Measurements from ENCODE around the gene SPATC1L.
"Not testable (repeated sequence)": the region's sequence is repeated elsewhere in the genome, so short reads cannot be mapped to it uniquely, and the experiment has no call there.

SPATC1L gene

DNA sequence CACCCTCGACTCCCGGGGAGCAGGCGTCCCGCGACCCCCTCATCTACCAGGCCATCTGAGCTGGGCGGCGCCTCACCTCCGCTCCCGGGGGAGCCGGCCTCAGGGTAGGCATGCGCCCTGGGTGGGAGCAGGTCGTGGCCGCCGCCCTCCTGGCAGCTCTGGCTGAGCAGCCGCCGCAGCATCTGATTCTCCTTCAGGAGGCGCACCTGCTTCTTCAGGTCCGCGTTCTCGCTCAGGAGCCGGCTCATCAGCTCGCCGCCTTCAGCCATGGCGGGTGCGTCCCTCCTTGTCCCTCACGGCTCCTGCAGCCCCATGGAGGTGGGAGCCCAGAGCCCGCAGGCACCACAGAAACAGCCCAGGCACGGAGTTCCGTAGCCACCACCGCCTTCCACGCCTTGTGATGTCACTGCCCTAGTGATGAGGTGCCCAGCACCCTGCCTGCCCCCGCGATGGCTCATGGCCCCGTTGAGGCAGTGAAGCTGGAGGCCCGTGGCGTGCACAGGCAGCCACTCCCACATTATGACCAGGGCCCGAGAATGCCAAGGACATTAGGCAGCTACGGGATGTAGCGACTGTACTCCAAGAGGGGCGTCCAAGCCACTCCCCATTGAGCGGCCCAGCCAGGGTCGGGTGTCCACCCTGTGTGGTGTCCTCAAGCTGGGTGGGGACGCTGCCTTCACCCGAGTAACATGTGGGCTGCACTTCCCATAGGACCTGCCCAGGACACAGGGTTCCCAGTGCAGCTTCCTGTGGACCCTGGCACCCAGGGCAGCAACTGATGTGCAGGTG, 1.5 kb downstream of the SPATC1L start:
- DNase-seq: no peak

DNA sequence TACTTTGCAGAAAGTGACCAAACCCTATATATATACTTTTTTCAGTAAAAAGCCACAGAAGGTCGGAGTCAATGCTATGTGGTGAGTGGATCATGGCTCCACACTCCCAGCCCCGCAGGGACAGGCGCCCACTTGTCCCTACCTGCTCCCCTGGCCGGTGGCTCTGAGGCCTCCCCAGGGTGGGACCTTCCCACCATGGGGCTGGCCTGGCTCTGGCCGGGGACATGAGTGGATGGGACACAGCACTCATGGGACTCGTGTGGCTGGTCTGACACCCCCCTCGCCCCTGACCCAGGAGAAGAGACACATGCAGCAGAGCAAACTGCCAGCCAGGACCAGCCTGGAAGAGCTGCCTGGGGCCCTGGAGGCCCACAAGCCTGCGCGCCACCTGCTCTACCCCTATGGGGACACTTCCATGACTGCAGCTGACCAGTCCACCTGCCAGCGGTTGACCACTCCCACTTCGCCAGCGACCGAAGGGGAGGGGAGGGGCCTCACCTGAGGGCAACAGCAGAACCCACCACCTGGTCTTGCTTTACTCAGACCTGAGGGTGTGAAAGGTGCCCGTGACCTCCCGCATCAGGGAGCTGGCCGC, 2.2 kb downstream of the SPATC1L start:
- no peak for DNase-seq

DNA sequence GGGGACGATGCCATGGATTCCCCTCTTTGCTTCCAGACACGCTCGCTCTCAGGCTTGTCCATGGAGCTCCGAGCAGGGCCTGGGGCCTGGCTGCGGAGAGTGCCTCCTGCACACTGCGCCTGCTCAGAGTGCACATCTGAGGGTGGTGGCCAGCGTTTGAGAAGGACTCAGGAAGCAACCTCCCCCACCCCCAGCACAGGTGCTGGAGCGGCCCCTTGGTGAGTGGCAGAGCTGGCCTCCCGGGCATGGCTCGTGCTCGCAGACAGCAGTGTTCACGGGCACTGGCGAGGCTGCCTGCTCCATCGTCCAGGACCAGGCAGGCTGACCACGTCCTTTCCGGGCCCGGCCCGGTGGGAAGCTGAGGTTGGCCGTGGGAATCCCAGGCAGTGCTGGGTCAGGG, 2.8 kb downstream of the SPATC1L start:
- DNase-seq: no peak

DNA sequence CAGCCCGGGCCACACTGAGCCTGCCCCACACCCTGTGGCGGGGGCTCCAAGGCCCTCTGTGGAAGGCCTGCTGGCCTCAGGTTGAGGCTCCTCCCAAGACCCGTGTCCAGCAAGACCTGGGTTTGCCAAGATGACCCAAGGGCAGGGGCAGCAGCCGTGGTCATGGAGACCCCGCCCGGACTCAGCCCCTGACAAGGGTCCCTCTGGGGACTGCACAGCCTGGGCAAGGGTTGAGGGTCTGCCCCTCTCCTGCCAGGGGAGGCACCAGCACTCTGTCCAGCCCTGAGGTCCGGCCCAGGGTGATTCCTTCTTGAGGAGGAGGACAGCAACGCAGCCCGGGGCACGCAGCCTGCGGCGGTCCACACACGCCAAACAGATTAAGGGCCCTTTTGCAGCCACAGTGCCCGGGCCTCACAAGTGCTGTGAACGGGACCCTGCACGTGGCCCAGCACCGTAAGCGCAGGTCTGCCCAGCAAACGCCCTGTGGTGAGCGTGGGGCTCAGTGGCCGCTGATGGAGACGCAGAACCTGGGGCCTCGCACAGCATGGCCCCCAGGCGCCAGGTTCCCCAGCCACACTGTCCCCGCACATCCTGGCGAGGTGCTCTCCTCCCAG, 3.4 kb downstream of the SPATC1L start:
- no peak for DNase-seq

DNA sequence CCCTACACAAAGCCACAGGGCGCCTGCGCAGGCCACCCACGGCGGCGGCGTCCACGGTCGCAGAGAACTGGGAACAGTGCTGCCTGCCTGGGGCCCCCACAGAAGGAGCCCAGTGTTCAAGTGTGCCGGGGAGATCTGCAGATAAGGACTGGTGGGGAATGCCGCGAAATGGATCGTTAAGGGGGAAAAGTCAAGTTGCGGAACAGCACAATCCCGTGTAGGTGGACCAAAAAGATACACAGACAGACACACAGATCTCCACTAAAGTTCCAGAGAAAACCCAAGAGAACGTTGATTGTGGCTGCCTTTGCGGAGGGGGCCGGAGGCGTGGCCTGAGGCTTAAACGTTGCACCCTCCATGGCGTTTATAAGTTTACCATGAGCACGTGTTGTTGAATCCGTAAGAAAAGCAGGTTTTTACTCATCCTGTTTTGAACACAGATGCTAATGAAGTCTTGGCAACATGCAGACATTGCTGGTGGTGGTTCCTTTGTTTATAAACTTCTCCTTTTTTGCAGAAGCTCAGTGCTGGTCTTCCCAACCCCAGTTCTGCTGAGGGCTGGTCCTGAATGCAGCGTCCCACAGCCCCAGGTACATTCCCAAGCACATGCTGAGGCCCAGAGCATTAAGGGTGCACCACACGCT, 4.1 kb downstream of the SPATC1L start:
- DNase-seq: no peak

DNA sequence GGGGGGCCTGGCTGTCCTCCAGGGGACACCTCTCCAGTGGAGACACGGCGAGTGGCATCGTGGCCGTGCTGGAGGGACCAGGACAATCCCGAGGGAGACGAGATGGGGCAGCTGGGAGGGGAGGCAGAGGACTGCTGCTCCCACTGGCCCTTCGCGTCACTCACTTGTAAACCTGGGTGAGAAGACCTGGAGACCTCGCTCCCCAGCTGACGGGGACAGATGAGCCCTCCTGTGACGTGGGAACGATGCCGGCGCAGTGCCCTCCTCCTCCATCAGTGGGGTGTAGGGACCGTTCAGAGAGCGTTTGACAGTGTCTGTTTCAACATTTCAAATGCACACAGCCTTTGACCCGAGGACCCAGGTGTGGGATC, 4.6 kb downstream of the SPATC1L start:
- no peak for DNase-seq

DNA sequence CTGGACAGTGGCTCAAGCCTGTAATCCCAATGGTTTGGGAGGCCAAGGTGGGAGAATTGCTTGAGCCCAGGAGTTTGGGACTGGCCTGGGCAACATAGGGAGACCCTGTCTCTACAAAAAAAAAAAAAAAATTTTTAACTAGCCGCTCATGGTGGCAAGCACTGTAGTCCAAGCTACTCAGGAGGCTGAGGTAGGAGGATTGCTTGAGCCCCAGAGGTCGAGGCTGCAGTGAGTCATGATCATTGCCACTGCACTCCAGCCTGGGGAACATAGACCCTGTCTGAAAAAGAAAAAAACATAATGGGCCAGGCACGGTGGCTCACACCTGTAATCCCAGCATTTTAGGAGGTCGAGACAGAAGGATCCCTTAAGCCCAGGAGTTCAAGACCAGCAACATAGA, 5.3 kb downstream of the SPATC1L start:
- no peak for DNase-seq

DNA sequence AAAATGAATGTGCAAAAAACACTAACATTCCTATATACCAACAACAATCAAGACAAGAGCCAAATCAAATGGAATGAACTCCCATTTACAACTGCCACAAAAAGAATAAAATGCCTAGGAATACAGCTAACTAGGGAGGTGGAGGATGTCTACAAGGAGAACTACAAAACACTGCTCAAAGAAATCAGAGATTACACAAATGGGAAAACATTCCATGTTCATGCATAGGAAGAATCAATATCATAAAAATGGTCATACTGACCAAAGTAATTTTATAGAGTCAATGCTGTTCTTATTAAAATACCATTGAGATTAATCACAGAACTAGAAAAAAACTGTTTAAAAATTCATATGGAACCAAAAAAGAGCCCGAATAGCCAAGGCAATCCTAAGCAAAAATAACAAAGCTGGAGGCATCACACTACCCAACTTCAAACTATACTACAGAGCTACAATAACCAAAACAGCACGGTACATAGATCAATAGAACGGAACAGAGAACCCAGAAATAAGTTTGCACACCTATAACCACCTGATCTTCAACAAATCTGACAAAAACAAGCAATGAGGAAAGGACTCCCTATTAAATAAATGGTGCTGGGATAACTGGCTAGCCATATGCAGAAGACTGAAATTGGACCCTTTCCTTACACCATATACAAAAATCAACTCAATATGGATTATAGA, 7.7 kb downstream of the SPATC1L start:
- not testable (repeated sequence) for DNase-seq

DNA sequence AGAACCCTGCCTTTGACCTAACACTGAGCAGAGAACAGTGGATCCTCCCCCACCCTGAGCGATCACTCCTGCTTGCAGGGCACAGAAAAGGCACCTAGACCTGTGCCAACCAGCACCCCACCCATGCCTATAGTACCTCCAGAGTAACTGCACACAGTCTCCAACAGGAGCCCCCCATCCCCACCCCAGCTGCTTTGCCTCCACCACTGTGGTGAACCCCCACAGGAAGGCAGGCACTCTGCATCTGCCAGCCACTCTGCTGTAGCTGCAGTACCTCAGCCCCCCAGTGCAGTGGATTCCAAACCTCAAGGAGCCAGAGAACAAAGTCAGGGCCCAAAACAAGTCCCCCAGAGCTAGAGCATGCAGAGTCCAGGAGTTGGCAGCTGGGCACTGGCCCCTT, 10.7 kb downstream of the SPATC1L start:
- DNase-seq: no peak

DNA sequence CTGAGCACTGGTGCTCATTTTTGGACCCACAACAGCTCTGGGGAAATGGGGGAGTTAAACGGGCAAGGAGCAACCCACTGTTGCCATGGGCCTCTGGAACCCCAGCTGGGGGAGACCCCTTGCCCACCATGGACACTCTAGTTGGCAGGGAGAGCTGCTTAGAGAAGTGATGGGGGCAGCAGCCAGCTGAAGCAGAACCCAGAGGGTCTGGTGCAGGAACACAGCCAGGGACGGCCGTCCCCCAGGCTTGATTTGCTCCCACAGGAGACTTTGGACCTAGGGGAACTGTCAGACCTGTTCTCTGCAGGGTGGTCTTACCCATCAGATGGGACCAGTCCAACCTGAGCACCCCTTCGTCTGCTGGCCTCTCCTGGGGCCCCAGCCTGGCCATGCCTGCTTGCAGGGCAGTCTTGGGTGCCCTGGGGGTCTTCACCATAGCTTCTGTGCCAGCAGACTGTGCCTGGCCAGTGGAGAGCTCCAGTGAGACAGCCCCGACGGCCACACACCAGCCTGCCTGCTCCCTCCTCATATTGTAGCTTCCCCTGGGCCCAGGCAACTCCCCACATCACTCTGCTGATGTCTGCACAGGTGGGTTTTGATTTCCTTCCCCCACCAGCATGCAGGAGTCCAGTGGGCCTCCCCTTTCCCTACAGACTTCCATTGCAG, 11.3 kb downstream of the SPATC1L start:
- no peak for DNase-seq

DNA sequence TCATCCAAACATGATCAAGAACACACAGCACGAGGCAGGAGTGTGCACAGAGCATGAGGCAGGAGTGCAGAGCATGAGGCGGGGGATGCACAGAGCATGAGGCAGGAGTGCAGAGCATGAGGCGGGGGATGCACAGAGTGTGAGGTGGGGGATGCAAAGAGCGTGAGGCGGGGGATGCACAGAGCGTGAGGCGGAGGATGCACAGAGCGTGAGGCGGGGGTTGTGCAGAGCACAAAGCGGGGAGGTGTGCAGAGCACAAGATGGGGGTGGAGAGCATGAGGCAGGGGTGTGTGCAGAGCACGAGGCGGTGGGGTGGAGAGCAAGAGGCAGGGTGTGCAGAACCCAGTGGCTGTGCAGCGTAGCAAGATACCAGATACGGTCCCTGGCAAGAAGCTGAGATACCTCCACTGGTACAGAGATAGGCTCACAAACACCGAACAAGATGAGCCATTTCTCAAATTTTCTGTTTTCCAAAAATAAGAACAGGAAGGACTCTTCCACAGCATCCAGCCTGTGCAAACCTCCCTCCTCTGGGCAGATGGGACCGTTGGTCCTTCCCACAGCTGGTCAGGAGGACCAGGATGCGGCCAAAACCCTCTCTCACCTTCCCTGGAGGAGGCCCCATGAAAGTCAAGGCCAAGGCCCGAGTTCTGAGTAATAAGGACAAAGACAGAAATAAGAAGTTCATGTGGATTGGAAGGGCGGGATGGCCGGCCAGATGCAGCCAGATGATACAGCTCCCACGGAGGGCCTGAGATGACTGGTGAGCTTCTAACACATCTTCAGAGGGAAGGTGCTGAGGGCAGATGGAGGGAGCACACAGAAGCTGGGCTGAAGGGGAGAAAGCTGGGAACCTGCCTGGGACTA, 12.0 kb downstream of the SPATC1L start:
- DNase-seq: no peak

DNA sequence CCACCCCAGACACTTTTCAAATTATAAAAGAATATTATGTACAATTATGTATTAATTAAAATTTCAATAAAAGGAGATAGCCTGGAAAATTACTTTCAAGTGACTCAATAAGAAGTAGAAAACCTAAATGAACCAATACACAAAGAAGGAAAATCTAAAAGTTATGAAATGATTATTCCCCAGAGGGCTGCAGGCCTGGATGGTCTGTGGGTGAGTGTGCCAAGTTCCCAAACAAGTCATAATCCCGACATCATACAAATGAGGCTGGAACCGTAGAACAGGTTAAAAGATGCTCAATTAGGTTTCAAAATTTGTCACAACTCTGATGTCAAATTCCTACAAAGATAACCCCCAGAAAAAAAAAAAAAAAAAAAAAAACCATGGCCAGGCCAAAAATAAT, 12.7 kb downstream of the SPATC1L start:
- no peak for DNase-seq

DNA sequence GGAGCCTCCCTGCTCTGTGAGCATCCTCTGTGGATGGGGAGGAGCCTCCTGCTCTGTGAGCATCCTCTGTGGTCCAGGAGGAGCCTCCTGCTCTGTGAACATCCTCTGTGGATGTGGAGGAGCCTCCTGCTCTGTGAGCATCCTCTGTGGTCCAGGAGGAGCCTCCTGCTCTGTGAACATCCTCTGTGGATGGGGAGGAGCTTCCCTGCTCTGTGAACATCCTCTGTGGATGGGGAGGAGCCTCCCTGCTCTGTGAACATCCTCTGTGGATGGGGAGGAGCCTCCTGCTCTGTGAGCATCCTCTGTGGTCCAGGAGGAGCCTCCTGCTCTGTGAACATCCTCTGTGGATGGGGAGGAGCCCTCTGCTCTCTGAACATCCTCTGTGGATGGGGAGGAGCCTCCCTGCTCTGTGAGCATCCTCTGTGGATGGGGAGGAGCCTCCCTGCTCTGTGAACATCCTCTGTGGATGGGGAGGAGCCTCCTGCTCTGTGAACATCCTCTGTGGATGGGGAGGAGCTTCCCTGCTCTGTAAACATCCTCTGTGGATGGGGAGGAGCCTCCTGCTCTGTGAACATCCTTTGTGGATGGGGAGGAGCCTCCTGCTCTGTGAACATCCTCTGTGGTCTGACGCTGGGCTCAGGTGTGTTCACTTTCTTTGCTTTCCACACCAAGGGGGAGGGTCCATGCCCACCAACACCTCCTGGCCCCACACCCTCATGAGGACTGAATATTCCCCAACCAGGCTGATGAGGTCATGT, 13.6 kb downstream of the SPATC1L start:
- not testable (repeated sequence) for DNase-seq

DNA sequence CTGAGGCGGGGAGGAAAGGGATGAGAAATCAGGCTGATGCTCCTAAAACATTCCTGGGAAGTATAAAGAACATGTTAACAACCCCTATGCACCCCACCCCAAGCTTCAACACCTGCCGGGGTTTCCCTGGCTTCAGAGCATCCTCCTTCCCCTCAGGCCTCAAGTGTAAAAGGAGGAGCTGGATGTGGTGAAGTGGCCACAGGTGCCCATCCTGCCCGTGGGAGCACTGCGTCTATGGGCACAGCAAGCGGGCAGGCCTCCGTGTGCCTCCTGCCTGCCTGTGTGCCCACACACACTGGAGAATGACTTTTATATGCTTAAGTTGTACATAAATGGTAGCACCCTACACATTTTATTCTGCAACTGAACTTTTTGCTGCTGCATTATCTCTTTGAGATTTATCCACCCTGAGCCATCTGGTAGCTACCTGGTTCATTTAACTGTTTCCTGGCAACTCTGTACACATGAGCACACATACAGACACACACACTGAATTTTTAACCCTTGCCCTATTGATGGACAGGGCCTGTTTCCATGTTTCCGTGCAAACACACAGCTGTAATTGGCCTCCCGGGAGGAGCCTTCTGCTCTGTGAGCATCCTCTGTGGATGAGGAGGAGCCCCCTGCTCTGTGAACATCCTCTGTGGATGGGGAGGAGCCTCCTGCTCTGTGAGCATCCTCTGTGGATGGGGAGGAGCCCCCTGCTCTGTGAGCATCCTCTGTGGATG, 15.4 kb downstream of the SPATC1L start:
- no peak for DNase-seq

DNA sequence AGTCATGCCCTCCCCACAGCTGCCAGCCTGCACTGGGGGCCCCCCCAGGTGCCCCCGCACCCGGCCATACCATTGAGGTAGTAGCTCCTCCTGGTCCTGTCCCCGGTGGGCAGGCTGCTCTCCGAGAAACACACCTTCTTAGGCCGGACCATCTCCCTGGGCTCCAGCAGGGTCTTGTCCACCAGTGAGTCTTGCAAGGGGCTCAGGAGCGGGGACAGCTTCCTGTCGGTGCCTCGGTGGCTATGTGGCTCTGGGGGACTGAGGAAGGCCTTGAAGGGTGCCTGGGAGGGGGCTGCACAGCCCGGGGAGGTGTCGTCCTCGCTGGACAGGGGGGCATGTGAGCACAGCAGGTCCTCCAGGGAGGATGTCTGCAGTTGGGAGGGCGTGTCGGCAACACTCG, 16.0 kb downstream of the SPATC1L start:
- DNase-seq: no peak

DNA sequence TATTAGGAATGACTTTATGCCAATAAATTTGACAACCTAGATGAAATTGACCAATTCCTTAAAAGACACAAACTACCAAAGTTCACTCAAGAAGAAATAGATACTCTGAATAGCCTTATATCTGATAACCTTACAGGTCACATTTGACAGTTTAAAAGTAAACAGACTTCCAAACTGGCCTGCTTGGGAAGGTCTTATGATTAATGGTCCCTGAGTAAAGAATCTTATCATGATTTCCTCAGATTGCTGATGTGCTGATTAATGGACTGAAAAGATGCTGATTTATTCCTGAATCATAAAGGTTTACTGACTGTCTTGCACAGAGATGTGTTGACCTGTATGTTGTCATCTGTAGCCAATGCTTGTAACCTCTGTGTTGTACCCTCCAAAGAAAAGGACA, 19.2 kb downstream of the SPATC1L start:
- DNase-seq: no peak

DNA sequence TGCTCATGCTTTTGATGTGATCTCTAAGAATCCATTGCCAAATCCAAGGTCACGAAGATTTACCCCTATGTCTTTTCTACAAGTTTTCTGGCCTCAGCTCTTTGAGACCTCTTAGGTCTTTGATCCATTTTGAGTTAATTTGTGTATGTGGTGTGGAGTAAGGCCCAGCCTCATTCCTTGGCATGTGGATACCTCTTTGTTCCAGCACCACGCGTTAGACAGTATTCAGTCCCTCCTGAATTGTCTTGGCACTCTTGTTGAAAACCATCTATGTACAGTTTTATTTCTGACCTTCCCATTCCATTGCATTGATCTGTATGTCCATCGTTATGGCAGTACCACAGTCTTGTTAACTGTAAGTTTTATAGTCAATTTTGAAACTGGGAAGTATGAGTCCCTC, 20.9 kb downstream of the SPATC1L start:
- no peak for DNase-seq

DNA sequence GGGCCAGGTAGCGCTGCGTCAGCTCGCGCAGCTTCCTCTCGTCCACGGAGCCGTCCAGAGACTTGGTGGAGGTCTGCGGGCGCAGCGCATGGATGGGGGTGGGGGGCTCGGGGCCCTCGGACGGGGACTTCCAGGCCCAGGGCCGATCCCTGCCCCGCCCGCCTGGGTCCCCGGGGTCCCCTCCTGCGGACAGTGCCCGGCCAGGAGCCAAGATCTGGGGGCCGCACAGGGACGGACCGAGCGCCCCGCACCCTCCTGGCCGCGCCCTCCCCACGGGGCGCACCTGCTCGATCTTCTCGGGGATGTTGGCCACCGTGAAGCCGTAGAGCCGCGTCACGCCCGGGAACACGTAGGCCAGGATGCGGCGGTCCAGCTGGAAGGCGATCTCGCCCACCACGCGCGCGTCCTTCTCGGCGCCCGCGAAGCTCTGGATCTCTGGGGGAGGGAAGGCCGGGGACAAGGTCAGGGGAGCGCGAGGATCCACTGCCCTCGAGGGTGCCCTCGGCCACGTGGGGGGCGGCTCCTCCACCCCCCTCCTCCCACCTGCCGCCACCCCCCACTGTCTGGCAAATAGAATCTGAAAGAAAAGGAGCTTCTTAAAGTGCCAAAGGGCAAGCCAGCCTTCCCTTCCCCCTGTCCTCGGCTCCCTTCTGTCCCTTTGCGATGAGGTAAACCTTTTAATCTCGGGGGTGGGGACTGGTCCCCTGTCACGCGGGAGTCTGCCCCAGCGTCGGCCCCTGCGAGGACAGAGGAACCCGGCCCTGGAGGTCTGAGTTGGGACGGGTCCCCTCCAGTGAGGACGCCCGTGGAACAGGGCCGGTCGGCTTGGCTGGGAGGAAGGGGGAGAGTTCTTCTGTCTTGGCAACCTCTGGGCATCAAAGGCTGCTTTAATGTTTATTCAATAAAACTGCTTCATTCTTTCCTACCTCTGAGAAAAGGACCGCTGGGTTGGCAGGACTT, 22.3 kb downstream of the SPATC1L start:
- DNase-seq: no peak
